HCT116 (cell line): ENCODE measurements around the gene MST1. TPM values are rescaled to one million over a fixed set of nuclear protein-coding genes. Genes with fewer than 3 reads are reported as not detected.

Experiments
- ATAC-seq: fragments of 200-7000 bp; cut with Tn5 transposase; 2 replicates; pipeline ENCODE4 v1.9.1; 2020; ENCODE audit warnings: mild to moderate bottlenecking, moderate library complexity
- BruUV-seq: library from RNA; stranded (reverse); fragments of 400-500 nt; replicated peaks from 2 replicates; lab custom pipeline; 2021; lab: Mats Ljungman, UMichigan
- CTCF ChIA-PET: fragments of 300-600 bp; sonication (Branson Sonifier 250); formaldehyde crosslinking; loops from one replicate; lab custom pipeline; 2021; ENCODE audit warnings: antibody characterized with exemption; lab: Charles Lee
- POLR2A ChIA-PET: fragments of 300-600, 350-600 bp; sonication (Branson Sonifier 250); formaldehyde crosslinking; loops from one replicate; lab custom pipeline; 2021; ENCODE audit warnings: antibody characterized with exemption; lab: Charles Lee
- RAD21 ChIA-PET, 2 experiments: fragments of 300-600 bp; sonication (Branson Sonifier 250); formaldehyde crosslinking; loops; one replicate each; lab custom pipeline; 2023; ENCODE audit warnings: low total read pairs in 2 of 2; ENCODE audit not compliant: uncharacterized antibody in 2 of 2, unreplicated experiment in 2 of 2, low non-redundant PET in 1 of 2; lab: Charles Lee
- DNase-seq: peaks from one replicate; pipeline ENCODE4 v3.0.0-alpha.2; 2010; ENCODE audit warnings: low read depth, low spot score
- H2AFZ ChIP-seq: fragments of 200-600 bp; shearing (Covaris generic), sonication (generic); 2 replicates; pipeline ENCODE4 v1.6.1; 2017; ENCODE audit warnings: low read depth, mixed run types, mixed read lengths, antibody characterized with exemption, low read length; ENCODE audit not compliant: poor library complexity, severe bottlenecking
- H3K27ac ChIP-seq: 2 replicates; pipeline ENCODE4 v1.5.1; 2012; ENCODE audit warnings: low read depth, low read length
- H3K27me3 ChIP-seq: fragments of 200-600 bp; sonication (generic); 2 replicates; pipeline ENCODE4 v1.6.1; 2016; ENCODE audit warnings: mixed run types, low read length, mixed read lengths; ENCODE audit not compliant: insufficient read depth
- H3K36me3 ChIP-seq, 2 experiments: fragments of 200-500 bp in 1 of 2; fragments of 200-600 bp in 1 of 2; sonication (Bioruptor generic) in 1 of 2; sonication (generic) in 1 of 2; 2 replicates each; pipeline versions ENCODE4 v1.5.1 to v1.6.1; 2014 to 2016; ENCODE audit warnings: low read length in 2 of 2, inconsistent platforms in 1 of 2, mixed read lengths in 1 of 2, mixed run types in 1 of 2; ENCODE audit not compliant: insufficient read depth in 2 of 2, control insufficient read depth in 1 of 2
- H3K4me1 ChIP-seq, 2 experiments: fragments of 200-600 bp in 1 of 2; sonication (generic) in 1 of 2; 2 replicates each; pipeline versions ENCODE4 v1.5.1 to v1.6.1; 2012 to 2017; ENCODE audit warnings: low read length in 2 of 2, inconsistent platforms in 1 of 2, mild to moderate bottlenecking in 1 of 2, mixed read lengths in 1 of 2, mixed run types in 1 of 2, moderate library complexity in 1 of 2; ENCODE audit not compliant: insufficient read depth in 2 of 2, control insufficient read depth in 1 of 2
- H3K4me2 ChIP-seq: fragments of 200-600 bp; sonication (generic); 2 replicates; pipeline ENCODE4 v1.6.1; 2017; ENCODE audit warnings: mixed run types, low read length, mixed read lengths
- H3K4me3 ChIP-seq, 2 experiments: fragments of 200-600 bp in 1 of 2; sonication (generic) in 1 of 2; replicated peaks in 1 of 2; 2 replicates each; pipeline ENCODE4 v1.5.1; 2011 to 2016; ENCODE audit warnings: low read length in 2 of 2, control low read depth in 1 of 2, low read depth in 1 of 2, mild to moderate bottlenecking in 1 of 2, mixed read lengths in 1 of 2, mixed run types in 1 of 2
- H3K79me2 ChIP-seq: fragments of 200-600 bp; sonication (generic); 2 replicates; pipeline ENCODE4 v1.6.1; 2017; ENCODE audit warnings: mild to moderate bottlenecking, mixed run types, low read length, moderate library complexity, mixed read lengths; ENCODE audit not compliant: insufficient read depth
- H3K9ac ChIP-seq: fragments of 200-600 bp; sonication (generic); 2 replicates; pipeline ENCODE4 v1.6.1; 2016; ENCODE audit warnings: low read length, mixed read lengths
- H3K9me2 ChIP-seq: fragments of 200-600 bp; sonication (generic), shearing (Covaris generic); 2 replicates; pipeline ENCODE4 v1.6.1; 2017; ENCODE audit warnings: mixed run types, mild to moderate bottlenecking, moderate library complexity; ENCODE audit not compliant: insufficient read depth
- H3K9me3 ChIP-seq, 2 experiments: fragments of 200-500 bp in 1 of 2; fragments of 200-600 bp in 1 of 2; sonication (Bioruptor generic) in 1 of 2; sonication (generic) in 1 of 2; 2 replicates each; pipeline ENCODE4 v1.6.1; 2014 to 2017; ENCODE audit warnings: low read length in 2 of 2, mixed read lengths in 2 of 2, inconsistent platforms in 1 of 2, low read depth in 1 of 2, mild to moderate bottlenecking in 1 of 2, mixed run types in 1 of 2, moderate library complexity in 1 of 2; ENCODE audit not compliant: control insufficient read depth in 1 of 2, insufficient read depth in 1 of 2
- H4K20me1 ChIP-seq: fragments of 200-600 bp; sonication (generic), shearing (Covaris generic); 2 replicates; pipeline ENCODE4 v1.6.1; 2017; ENCODE audit warnings: mixed run types, mild to moderate bottlenecking, moderate library complexity; ENCODE audit not compliant: insufficient read depth
- EZH2 ChIP-seq: fragments of 200-600 bp; sonication (generic); IDR thresholded peaks from 2 replicates; pipeline ENCODE4 v1.6.1; 2017; ENCODE audit warnings: antibody characterized with exemption, mixed run types
- FOSL1 ChIP-seq: IDR thresholded peaks from 2 replicates; pipeline ENCODE4 v1.6.1; 2012; ENCODE audit warnings: low read depth
- JUND ChIP-seq: IDR thresholded peaks from 2 replicates; pipeline ENCODE4 v1.6.1; 2012
- POLR2AphosphoS5 ChIP-seq: IDR thresholded peaks from 2 replicates; pipeline ENCODE4 v1.6.1; 2011; ENCODE audit warnings: mild to moderate bottlenecking, low read depth, low read length, moderate library complexity
- ZFX ChIP-seq: fragments of 450-650 bp; IDR thresholded peaks from 2 replicates; pipeline ENCODE4 v1.6.1; 2017
- ZNF274 ChIP-seq: fragments of 200-500 bp; sonication (Bioruptor generic); IDR thresholded peaks from 2 replicates; pipeline ENCODE4 v1.6.1; 2014; ENCODE audit warnings: mild to moderate bottlenecking, low read depth, low read length, inconsistent platforms
- intact Hi-C: fragments of 100-400 bp; cut with micrococcal nuclease; formaldehyde crosslinking; loops from 2 replicates; pipeline ENCODE4 v1.10.0; 2022
- total RNA-seq: library from RNA; stranded (reverse); gene quantifications from one replicate; pipeline ENCODE4 v1.2.1, GENCODE V29; 2021; ENCODE audit not compliant: unreplicated experiment
- TF ChIP-seq, protein P1 (sequence below), 3 experiments: fragments of 200-600 bp in 1 of 3; sonication (generic) in 1 of 3; IDR thresholded peaks in 2 of 3; conservative IDR thresholded peaks in 1 of 3; 2 replicates each; pipeline ENCODE4 v1.5.1; 2012 to 2017; ENCODE audit warnings: low read depth in 2 of 3, low read length in 2 of 3, antibody characterized with exemption in 1 of 3, borderline replicate concordance in 1 of 3, control low read depth in 1 of 3, mild to moderate bottlenecking in 1 of 3, mixed read lengths in 1 of 3, mixed run types in 1 of 3, moderate library complexity in 1 of 3; ENCODE audit not compliant: insufficient read depth in 1 of 3

The MST1 gene
- total RNA-seq, 1 experiment from 2014 or later: 15.4 TPM

DNA sequence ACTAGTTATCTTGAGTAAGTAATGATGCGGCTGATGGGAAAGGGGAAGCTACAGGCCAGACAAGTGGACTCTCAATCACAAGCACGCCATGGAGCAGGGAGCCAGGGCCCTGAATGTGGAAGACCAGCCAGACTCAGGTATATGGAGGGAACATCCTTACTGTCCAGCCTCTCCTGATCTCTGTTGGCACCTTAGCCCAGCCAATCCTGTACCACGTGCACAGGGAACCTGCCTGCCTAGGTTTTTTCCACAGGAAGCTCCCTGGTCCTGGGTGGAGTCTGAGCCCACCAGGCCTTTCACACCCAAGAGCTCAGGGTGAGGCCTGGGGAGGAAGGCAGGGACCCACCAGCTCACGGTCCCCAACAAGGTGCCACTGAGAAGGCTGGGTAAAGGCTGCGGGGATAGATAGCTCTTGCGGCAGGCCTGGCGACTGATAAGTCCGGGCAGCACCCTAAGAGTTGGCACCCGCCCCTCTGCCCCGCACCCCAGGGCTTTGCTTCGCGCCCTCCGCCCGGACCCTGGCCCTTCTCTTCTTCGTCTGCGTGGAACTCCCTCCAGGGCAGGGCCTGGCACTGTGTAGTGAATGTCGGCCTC, 16.1 kb downstream of the MST1 start:
- Histone ChIP-seq H3K4me3 (peak overlapping the region; percentile 90 to 98), H3K9me2 (no peaks in the 10 kb centered on the region), H3K27me3 (no peaks in the 10 kb centered on the region), H4K20me1 (no peaks in the 10 kb centered on the region), H3K9me3 (no peaks in the 10 kb centered on the region), H3K27ac (peak overlapping the region; percentile 98), H3K4me2 (peak overlapping the region; percentile 99)
- ChIA-PET RAD21 (interaction anchor here (0.8 to 3.6 kb wide), 3 partner anchors 133 to 136 kb away, joined by 3 to 49 read pairs (median 42); no protein-coding TSS in a partner anchor), CTCF (interaction anchor here (0.7 to 3.3 kb wide), 4 partner anchors 110 to 460 kb away, joined by 3 to 159 read pairs (median 9); no protein-coding TSS in a partner anchor), POLR2A (interaction anchor here (0.7 to 3.1 kb wide), 6 partner anchors 21 to 173 kb away, joined by 3 to 26 read pairs (median 4); no protein-coding TSS in a partner anchor)
- ATAC-seq: peak; percentile 33
- intact Hi-C loops: loop anchor here (5.0 kb wide), 1 partner anchor 201 kb away; the partner anchor contains the start of gene DAG1
- TF ChIP-seq ZFX (peak; percentile 78; the same call in 1 of the 2 replicates), JUND (no peak)
- TF ChIP-seq, all 23 proteins: peak for 1
- DNase-seq: peak; percentile 73
- BruUV-seq: TSS peak; percentile 82
- Histone ChIP-seq H3K79me2 (peaks cover 28% of the 10 kb centered on the region), H3K36me3 (peaks cover 16 to 27% of the 10 kb centered on the region in 2 experiments; a peak in 2 of 4 replicates), H3K4me1 (peaks cover 10 to 43% of the 10 kb centered on the region in 2 experiments; a peak in 3 of 4 replicates), H3K9ac (peak overlapping the region; percentile 99), H2AFZ (no peak overlapping the region)

DNA sequence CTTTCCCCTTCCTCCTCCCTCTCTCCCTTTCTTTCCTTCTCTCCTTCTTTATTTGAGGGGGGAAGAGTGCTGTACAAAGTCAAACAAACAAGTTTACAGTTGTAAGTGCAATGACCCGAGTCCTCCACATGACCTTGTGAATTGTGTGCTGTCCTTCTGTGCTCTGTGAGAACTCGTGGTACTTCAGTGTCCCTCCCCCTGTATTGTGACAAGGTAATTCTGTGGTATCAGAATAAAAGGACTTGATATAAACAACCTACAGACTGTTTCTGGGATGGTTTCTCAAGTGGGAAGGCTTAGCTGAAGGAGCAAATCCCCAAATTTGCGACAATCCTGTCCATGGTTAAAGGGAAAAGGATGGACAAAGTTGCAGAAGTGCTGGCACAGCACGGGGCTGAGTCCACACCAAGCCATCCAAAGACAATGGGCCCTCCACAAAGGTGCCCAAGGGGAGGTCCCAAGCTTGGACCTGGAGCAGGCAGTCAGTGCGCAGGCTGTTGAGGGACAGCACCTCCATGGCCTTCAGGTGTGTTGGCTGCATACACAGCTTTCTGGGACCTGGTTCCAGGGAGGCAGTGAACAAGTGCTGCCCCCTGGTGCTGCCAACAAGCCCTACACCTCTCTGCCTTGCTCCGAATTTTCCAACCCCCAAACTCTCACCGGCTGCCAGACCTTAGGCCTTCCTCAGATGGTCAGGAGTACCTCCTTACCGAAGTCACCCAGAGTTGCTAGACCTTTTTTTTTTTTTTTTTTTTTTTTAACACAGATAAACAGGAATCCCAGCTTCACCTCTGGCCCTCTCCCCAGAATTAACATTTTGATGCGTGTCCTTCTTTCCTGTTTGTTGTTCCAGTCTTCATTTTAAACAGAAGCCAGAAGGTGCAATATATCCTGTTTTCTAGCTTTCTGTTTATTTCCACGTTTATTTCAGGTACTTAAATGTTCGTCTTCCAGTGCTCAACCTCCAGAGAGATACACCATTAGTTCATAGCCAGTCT, 17.7 kb downstream of the MST1 start:
- H2AFZ ChIP-seq: no peak overlapping the region
- no TSS peak for BruUV-seq
- H3K27ac ChIP-seq: peak overlapping the region; percentile 98
- no peaks in the 10 kb centered on the region for H3K9me3 ChIP-seq
- ATAC-seq (peak; percentile 19), DNase-seq (peak; percentile 61)
- POLR2A ChIA-PET: interaction anchor here (3.1 kb wide), 1 partner anchor 132 kb away, joined by 26 read pairs; no protein-coding TSS in a partner anchor
- peaks cover 5 to 11% of the 10 kb centered on the region in 2 experiments; a peak in 2 of 4 replicates for H3K36me3 ChIP-seq
- CTCF ChIA-PET: interaction anchor here (0.6 to 3.3 kb wide), 10 partner anchors 26 to 256 kb away, joined by 3 to 159 read pairs (median 4); partner anchors contain the start of gene BSN
- no peaks in the 10 kb centered on the region for H3K9me2 ChIP-seq
- H3K27me3 ChIP-seq: no peaks in the 10 kb centered on the region
- TF ChIP-seq JUND (no peak), FOSL1 (no peak), POLR2AphosphoS5 (peak; percentile 32; the same call in 1 of the 2 replicates), ZNF274 (no peak), EZH2 (no peak)
- TF ChIP-seq, protein P1, sequence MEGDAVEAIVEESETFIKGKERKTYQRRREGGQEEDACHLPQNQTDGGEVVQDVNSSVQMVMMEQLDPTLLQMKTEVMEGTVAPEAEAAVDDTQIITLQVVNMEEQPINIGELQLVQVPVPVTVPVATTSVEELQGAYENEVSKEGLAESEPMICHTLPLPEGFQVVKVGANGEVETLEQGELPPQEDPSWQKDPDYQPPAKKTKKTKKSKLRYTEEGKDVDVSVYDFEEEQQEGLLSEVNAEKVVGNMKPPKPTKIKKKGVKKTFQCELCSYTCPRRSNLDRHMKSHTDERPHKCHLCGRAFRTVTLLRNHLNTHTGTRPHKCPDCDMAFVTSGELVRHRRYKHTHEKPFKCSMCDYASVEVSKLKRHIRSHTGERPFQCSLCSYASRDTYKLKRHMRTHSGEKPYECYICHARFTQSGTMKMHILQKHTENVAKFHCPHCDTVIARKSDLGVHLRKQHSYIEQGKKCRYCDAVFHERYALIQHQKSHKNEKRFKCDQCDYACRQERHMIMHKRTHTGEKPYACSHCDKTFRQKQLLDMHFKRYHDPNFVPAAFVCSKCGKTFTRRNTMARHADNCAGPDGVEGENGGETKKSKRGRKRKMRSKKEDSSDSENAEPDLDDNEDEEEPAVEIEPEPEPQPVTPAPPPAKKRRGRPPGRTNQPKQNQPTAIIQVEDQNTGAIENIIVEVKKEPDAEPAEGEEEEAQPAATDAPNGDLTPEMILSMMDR (IDR thresholded peaks at IDR 0.05 in 2 of 3, conservative IDR thresholded peaks at IDR 0.05 in 1 of 3; ENCODE audit: borderline replicate concordance in 1 of 3, insufficient read depth in 1 of 3, low read depth in 2 of 3, low read length in 2 of 3): peak in 2 of 3 experiments; percentile 87 to 93; a peak in 4 of 6 replicates
- RAD21 ChIA-PET: interaction anchor here (0.6 to 3.6 kb wide), 6 partner anchors 117 to 623 kb away, joined by 3 to 49 read pairs (median 6); partner anchors contain the start of genes BSN (in 1 of the 2) and USP4 (in 1 of the 2)
- peak overlapping the region in 1 of 2 experiments; percentile 40; a peak in 3 of 4 replicates for H3K4me3 ChIP-seq
- H3K4me1 ChIP-seq: peaks cover 10 to 45% of the 10 kb centered on the region in 2 experiments; a peak in 3 of 4 replicates
- intact Hi-C loops: loop anchor here (1.0 to 5.0 kb wide), 3 partner anchors 132 to 217 kb away; partner anchors contain the start of gene DAG1
- H3K9ac ChIP-seq: peak overlapping the region; percentile 99
- no peaks in the 10 kb centered on the region for H4K20me1 ChIP-seq
- peak overlapping the region; percentile 99 for H3K4me2 ChIP-seq
- H3K79me2 ChIP-seq: peaks cover 25% of the 10 kb centered on the region
